ENCODE data around the gene ARHGEF26.

ARHGEF26 gene

GRCh38 chr3:154115332-154115731 lies 5.9 kb upstream of the ARHGEF26 start:
- no peak for DNase-seq

GRCh38 chr3:154119951-154120350 lies 1.2 kb upstream of the ARHGEF26 start:
- no peak for DNase-seq

GRCh38 chr3:154121701-154122551 lies 736 bp downstream of the ARHGEF26 start:
- DNase-seq = peak; percentile 28

- DNase-seq = no peak
These were observed 1.3 kb downstream of the ARHGEF26 start for GRCh38 chr3:154122552-154122911.

- peak; percentile 13 for DNase-seq
These were observed 1.8 kb downstream of the ARHGEF26 start for GRCh38 chr3:154122912-154123559.

- DNase-seq = peak; percentile 21
These were observed 2.7 kb downstream of the ARHGEF26 start for GRCh38 chr3:154123906-154124305.

GRCh38 chr3:154125378-154126030 lies 4.3 kb downstream of the ARHGEF26 start:
- no peak for DNase-seq

- no peak for DNase-seq
These were observed 5.5 kb downstream of the ARHGEF26 start for GRCh38 chr3:154126651-154127050.

- DNase-seq = no peak
These were observed 8.4 kb downstream of the ARHGEF26 start for GRCh38 chr3:154129625-154130024.

GRCh38 chr3:154130540-154130939 lies 9.3 kb downstream of the ARHGEF26 start:
- no peak for DNase-seq

- DNase-seq = no peak
These were observed 10.6 kb downstream of the ARHGEF26 start for GRCh38 chr3:154131830-154132229.

GRCh38 chr3:154132777-154133375 lies 11.7 kb downstream of the ARHGEF26 start:
- DNase-seq = peak; percentile 17

GRCh38 chr3:154135511-154136173 lies 14.5 kb downstream of the ARHGEF26 start:
- no peak for DNase-seq

GRCh38 chr3:154137036-154137435 lies 15.8 kb downstream of the ARHGEF26 start:
- DNase-seq = no peak

GRCh38 chr3:154139996-154140436 lies 18.8 kb downstream of the ARHGEF26 start:
- no peak for DNase-seq

- no peak for DNase-seq
These were observed 21.4 kb downstream of the ARHGEF26 start for GRCh38 chr3:154142608-154143007.

GRCh38 chr3:154143873-154144272 lies 22.7 kb downstream of the ARHGEF26 start:
- no peak for DNase-seq

- no peak for DNase-seq
These were observed 23.8 kb downstream of the ARHGEF26 start for GRCh38 chr3:154144825-154145465.

GRCh38 chr3:154148541-154148940 lies 27.4 kb downstream of the ARHGEF26 start:
- no peak for DNase-seq

- DNase-seq = no peak
These were observed 28.1 kb downstream of the ARHGEF26 start for GRCh38 chr3:154149286-154149685.

GRCh38 chr3:154151969-154152368 lies 30.8 kb downstream of the ARHGEF26 start:
- peak; percentile 91 for DNase-seq

- DNase-seq = no peak
These were observed 31.6 kb downstream of the ARHGEF26 start for GRCh38 chr3:154152741-154153140.
